Lower leg skin (tissue), 4 donors: ENCODE results near the gene EXTL1. TPM values are rescaled to one million over a fixed set of nuclear protein-coding genes. Genes with fewer than 3 reads are reported as not detected.

ENCODE experiments used
- DNase-seq, 2 donors: peaks; one replicate each; pipeline ENCODE4 v3.0.0-alpha.2; 2019; ENCODE audit warnings: low spot score in 2 of 2
- H3K4me3 ChIP-seq: fragments of 200-600 bp; sonication (generic); 2 replicates; pipeline ENCODE4 v1.5.1; 2017; ENCODE audit warnings: mild to moderate bottlenecking, low read depth; ENCODE audit not compliant: poor library complexity, severe bottlenecking
- CTCF ChIP-seq, 3 donors: fragments of 450-650 bp; IDR thresholded peaks; one replicate each; pipeline ENCODE4 v1.5.1; 2016; ENCODE audit warnings: antibody characterized with exemption in 3 of 3, mild to moderate bottlenecking in 3 of 3, moderate library complexity in 2 of 3
- POLR2A ChIP-seq, 2 donors: fragments of 450-650 bp; IDR thresholded peaks; one replicate each; pipeline ENCODE4 v1.6.1; 2016 to 2017; ENCODE audit warnings: antibody characterized with exemption in 2 of 2, mild to moderate bottlenecking in 1 of 2, moderate library complexity in 1 of 2
- WGBS, 2 donors: methylation state at CpG; one replicate each; pipeline ENCODE4 v1.1.5; 2018; 5-methylcytosine and 5-hydroxymethylcytosine counted together
- intact Hi-C: fragments of 100-400 bp; cut with DNase I; formaldehyde crosslinking; loops from one replicate; pipeline ENCODE4 v1.15.0; 2023; ENCODE audit warnings: low total_unique reads
- total RNA-seq, 4 donors: library from RNA; depleted of rRNA; stranded (reverse); fragments of >200 nt; gene quantifications; one replicate each; pipeline ENCODE4 v1.1.0, GENCODE V29; 2016

The EXTL1 gene
- total RNA-seq, 4 donors from 2014 or later: 0.34 to 3.9 (median 2.2) TPM

GRCh38 chr1:26082020-26082350 is 60.4 kb downstream of the EXTL1 start:
- intact Hi-C loops: no loop called here
- DNase-seq: no peak
- no peak overlapping the region for H3K4me3 ChIP-seq
- TF ChIP-seq CTCF (IDR thresholded peaks at IDR 0.05): no peak
- no peak for TF ChIP-seq POLR2A (IDR thresholded peaks at IDR 0.05)
- WGBS, 2 donors: 90% methylated on average over 3 of the region's 3 CpGs

- H3K4me3 ChIP-seq: no peak overlapping the region
- 30 to 36% methylated on average over 5 of the region's 5 CpGs for WGBS, 2 donors
- intact Hi-C loops: no loop called here
- TF ChIP-seq POLR2A (IDR thresholded peaks at IDR 0.05) (no peak), CTCF (IDR thresholded peaks at IDR 0.05) (no peak)
- DNase-seq: no peak
These were observed 61.6 kb downstream of the EXTL1 start for GRCh38 chr1:26083208-26083607.

- intact Hi-C loops: no loop called here
- no peak for TF ChIP-seq POLR2A (IDR thresholded peaks at IDR 0.05)
- TF ChIP-seq CTCF (IDR thresholded peaks at IDR 0.05): no peak
- DNase-seq: no peak
- no peak overlapping the region for H3K4me3 ChIP-seq
- 51 to 60% methylated on average over 2 of the region's 2 CpGs for WGBS, 2 donors
These were observed 62.6 kb downstream of the EXTL1 start for GRCh38 chr1:26084091-26084561.

GRCh38 chr1:26084844-26085243 is 63.3 kb downstream of the EXTL1 start:
- 85 to 89% methylated on average over 2 of the region's 2 CpGs for WGBS, 2 donors
- no peak for DNase-seq
- H3K4me3 ChIP-seq: no peak overlapping the region
- TF ChIP-seq CTCF (IDR thresholded peaks at IDR 0.05): no peak
- TF ChIP-seq POLR2A (IDR thresholded peaks at IDR 0.05): no peak
- intact Hi-C loops: no loop called here

Other genes starting within 250 kb of the EXTL1 start
- 10 to 100 TPM; 14.9 to 24.5 (median 17.6) TPM for gene SELENON, start 221.6 kb upstream of the EXTL1 start, total RNA-seq
- 10 to 100 TPM; 34.9 to 46.1 (median 39.7) TPM for gene MTFR1L, start 201.8 kb upstream of the EXTL1 start, total RNA-seq
- under 1 TPM in 1 of 4 donors, not detected in 3; 0.68 TPM for gene AUNIP, start 162.3 kb upstream of the EXTL1 start, total RNA-seq
- 10 to 100 TPM; 20.1 to 29.6 (median 24.4) TPM for gene PAQR7, start 146.1 kb upstream of the EXTL1 start, total RNA-seq
- 10 to 100 TPM; 19.0 to 26.5 (median 24.0) TPM for gene STMN1, start 115.4 kb upstream of the EXTL1 start, total RNA-seq
- gene PAFAH2, start 23.7 kb upstream of the EXTL1 start, total RNA-seq: 10 to 100 TPM; 11.8 to 23.0 (median 17.1) TPM
- gene SLC30A2, start 24.3 kb downstream of the EXTL1 start, total RNA-seq: 1 to 10 TPM in 1 of 4 donors, under 1 TPM in 3; 0.13 to 1.8 (median 0.42) TPM
- gene TRIM63, start 45.9 kb downstream of the EXTL1 start, total RNA-seq: 1 to 10 TPM in 3 of 4 donors, under 1 TPM in 1; 0.21 to 2.5 (median 2.1) TPM
- 10 to 100 TPM; 14.0 to 16.7 (median 14.4) TPM for gene PDIK1L, start 90.0 kb downstream of the EXTL1 start, total RNA-seq
- gene FAM110D, start 137.3 kb downstream of the EXTL1 start, total RNA-seq: 1 to 10 TPM in 3 of 4 donors, under 1 TPM in 1; 0.57 to 9.1 (median 3.2) TPM
- gene C1orf232, start 147.2 kb downstream of the EXTL1 start, total RNA-seq: not detected
- gene ZNF593, start 148.1 kb downstream of the EXTL1 start, total RNA-seq: 10 to 100 TPM; 17.4 to 49.3 (median 31.4) TPM
- gene ZNF593OS, start 150.1 kb downstream of the EXTL1 start, total RNA-seq: not detected
- gene CNKSR1, start 155.7 kb downstream of the EXTL1 start, total RNA-seq: 10 to 100 TPM; 16.8 to 71.4 (median 45.0) TPM
- not detected for gene CATSPER4, start 168.8 kb downstream of the EXTL1 start, total RNA-seq
- gene CEP85, start 212.4 kb downstream of the EXTL1 start, total RNA-seq: 10 to 100 TPM; 13.0 to 17.2 (median 14.1) TPM